ENCODE data around the gene GCH1. TPM values are rescaled to one million over a fixed set of nuclear protein-coding genes. Genes with fewer than 3 reads are reported as not detected.

Gene GCH1
- total RNA-seq, 4 donors from 2014 or later = 1.5 to 6.8 (median 1.7) TPM

DNA sequence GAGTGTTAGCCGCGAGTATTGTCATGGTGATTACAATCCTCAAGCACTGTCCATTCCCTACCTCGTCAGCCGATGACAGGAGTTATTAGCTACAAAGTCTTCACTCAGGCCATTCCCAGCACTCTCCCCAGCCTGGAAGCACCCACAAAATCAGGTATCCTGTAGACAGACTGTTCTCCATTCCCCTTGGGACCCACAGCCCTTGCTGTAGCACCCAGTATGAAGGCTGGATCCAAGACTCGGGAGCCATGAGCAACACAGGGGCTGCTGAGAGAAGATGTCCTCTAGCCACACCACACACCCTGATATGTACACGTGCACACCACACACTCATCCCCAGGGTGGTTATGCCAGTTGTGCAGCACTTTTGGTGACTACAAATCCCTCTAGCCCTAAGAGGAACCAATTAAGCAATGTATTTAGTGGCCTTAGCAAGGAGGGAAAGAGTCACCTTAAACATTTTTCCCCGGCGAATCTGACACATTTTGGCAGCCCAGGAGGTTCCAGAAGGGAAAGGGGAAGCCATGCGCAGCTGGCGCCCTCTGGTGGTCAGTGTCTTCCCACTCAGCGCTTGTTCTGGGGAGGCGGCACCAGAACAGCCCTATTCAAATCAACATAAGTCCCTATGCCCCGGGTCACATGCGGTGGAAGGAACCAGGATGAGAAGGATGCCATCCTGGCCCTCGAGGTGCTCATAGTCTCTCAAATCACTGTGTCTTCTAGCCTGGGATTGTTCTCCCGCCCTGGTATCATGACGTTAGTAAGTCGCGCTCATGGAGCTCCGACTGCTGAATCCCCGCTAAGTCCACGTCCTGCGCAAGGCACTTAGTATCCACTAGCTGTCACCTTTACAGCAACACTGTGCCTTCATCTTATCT lies 96.9 kb downstream of the GCH1 start:
- no peak for TF ChIP-seq POLR2A (IDR thresholded peaks at IDR 0.05; ENCODE audit: low read depth)
- TF ChIP-seq EP300 (IDR thresholded peaks at IDR 0.05) = no peak
- TF ChIP-seq CTCF (IDR thresholded peaks at IDR 0.05) = peak; percentile 85 to 96 (median 93)
- peak; percentile 15 to 43 for TF ChIP-seq POLR2AphosphoS5 (IDR thresholded peaks at IDR 0.05)
- 31% methylated on average over 14 of the region's 23 CpGs for WGBS
- intact Hi-C loops (cut with DNase I) = loop anchor here (10.0 kb wide), 2 partner anchors 89 to 241 kb away; partner anchors contain the start of gene SAMD4A

GRCh38 chr14:54805070-54805444 lies 97.6 kb downstream of the GCH1 start:
- H3K36me3 ChIP-seq = no peaks in the 10 kb centered on the region
- peaks cover 0 to 13% (median 10%) of the 10 kb centered on the region in 4 donors for H3K4me1 ChIP-seq
- TF ChIP-seq CTCF (IDR thresholded peaks at IDR 0.05) = no peak
- no peak for TF ChIP-seq POLR2AphosphoS5 (IDR thresholded peaks at IDR 0.05)
- TF ChIP-seq POLR2A (IDR thresholded peaks at IDR 0.05; ENCODE audit: low read depth) = no peak
- TF ChIP-seq EP300 (IDR thresholded peaks at IDR 0.05) = no peak
- WGBS = 71% methylated on average over 6 of the region's 6 CpGs
- H3K4me3 ChIP-seq = no peak overlapping the region
- no peaks in the 10 kb centered on the region for H3K27me3 ChIP-seq
- intact Hi-C loops (cut with DNase I) = loop anchor here (10.0 kb wide), 2 partner anchors 90 to 240 kb away; partner anchors contain the start of gene SAMD4A
- H3K27ac ChIP-seq (replicated peaks in 1 of 4) = no peak overlapping the region
- no peak for DNase-seq (ENCODE audit: extremely low spot score)
- H3K9me3 ChIP-seq = no peaks in the 10 kb centered on the region

More for the DNA sequence above, 96.9 kb downstream of the GCH1 start:
- H3K4me3 ChIP-seq = peak overlapping the region in 3 of 4 donors; percentile 8 to 21 (median 9)
- H3K36me3 ChIP-seq = no peaks in the 10 kb centered on the region
- H3K4me1 ChIP-seq = peaks cover 0 to 13% (median 10%) of the 10 kb centered on the region in 4 donors
- no peaks in the 10 kb centered on the region for H3K27me3 ChIP-seq
- H3K27ac ChIP-seq (replicated peaks in 1 of 4) = no peak overlapping the region
- no peaks in the 10 kb centered on the region for H3K9me3 ChIP-seq
- peak; percentile 96 for DNase-seq (ENCODE audit: extremely low spot score)

DNA sequence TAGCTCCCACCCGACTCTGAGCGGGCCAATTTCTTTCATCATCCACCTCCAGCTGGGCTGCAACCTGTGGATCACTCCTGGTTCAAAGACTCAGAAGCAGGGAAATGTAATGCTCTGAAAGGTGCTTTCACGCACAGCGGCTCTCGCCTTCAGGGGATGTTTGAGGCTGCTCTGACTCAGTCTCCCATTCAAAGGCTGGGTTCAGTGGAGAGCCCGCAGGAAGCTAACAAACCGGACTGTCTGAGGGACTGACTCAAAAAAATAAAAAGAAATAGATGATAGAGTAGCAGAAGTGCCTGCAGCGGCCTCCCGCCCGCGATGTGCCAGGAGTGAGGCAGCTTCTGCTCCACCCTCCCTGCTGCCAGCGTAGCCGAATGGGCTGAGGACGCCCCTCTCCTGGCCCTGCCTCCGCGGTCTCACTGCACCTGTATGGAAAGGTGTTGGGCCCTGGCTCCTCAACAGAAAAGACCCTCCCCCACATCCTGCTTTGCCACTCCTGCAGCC lies 98.0 kb downstream of the GCH1 start:
- intact Hi-C loops (cut with DNase I) = loop anchor here (10.0 kb wide), 2 partner anchors 90 to 240 kb away; partner anchors contain the start of gene SAMD4A
- WGBS = 85% methylated on average over 16 of the region's 16 CpGs

DNA sequence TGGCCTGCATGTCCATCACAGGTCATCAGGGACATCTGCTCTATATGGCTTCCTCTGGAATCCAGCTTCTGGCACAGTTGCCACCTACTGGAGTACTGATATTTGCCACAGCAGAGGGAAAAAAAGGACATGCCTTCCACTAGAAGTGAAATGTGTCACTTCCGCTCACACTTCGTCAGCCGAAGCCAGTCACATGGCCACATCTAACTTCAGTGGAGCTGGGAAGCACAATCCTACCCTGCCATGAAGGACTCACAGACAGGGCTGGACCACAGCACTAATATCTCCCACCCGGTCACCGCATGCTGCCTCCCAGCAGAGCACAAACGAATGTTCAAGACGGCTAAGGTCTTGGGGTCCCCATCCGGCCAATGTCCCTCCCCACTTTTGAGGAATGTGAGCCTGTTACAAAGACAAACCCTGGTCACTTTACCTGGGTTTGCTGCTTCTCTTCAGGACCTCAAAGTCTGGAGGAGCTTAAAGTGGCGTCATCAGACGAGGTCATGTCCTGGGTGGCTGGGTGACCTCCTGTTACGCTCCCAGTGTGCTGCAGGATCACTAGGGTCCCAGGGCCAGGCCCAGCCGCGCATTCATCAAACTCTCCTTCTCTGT lies 98.6 kb downstream of the GCH1 start:
- Histone ChIP-seq H3K36me3 (no peaks in the 10 kb centered on the region), H3K4me1 (peaks cover 0 to 13% (median 10%) of the 10 kb centered on the region in 4 donors), H3K9me3 (no peaks in the 10 kb centered on the region), H3K4me3 (no peak overlapping the region), H3K27ac (replicated peaks in 1 of 4) (no peak overlapping the region), H3K27me3 (no peaks in the 10 kb centered on the region)
- no peak for DNase-seq (ENCODE audit: extremely low spot score)
- intact Hi-C loops (cut with DNase I) = loop anchor here (10.0 kb wide), 2 partner anchors 91 to 239 kb away; partner anchors contain the start of gene SAMD4A
- no peak for TF ChIP-seq POLR2A (IDR thresholded peaks at IDR 0.05; ENCODE audit: low read depth)
- no peak for TF ChIP-seq CTCF (IDR thresholded peaks at IDR 0.05)
- TF ChIP-seq POLR2AphosphoS5 (IDR thresholded peaks at IDR 0.05) = no peak
- no peak for TF ChIP-seq EP300 (IDR thresholded peaks at IDR 0.05)
- WGBS = 91% methylated on average over 13 of the region's 13 CpGs

More for the DNA sequence above, 98.0 kb downstream of the GCH1 start:
- H3K36me3 ChIP-seq = no peaks in the 10 kb centered on the region
- H3K27me3 ChIP-seq = no peaks in the 10 kb centered on the region
- DNase-seq (ENCODE audit: extremely low spot score) = no peak
- no peak overlapping the region for H3K27ac ChIP-seq (replicated peaks in 1 of 4)
- no peak for TF ChIP-seq EP300 (IDR thresholded peaks at IDR 0.05)
- no peak for TF ChIP-seq CTCF (IDR thresholded peaks at IDR 0.05)
- TF ChIP-seq POLR2AphosphoS5 (IDR thresholded peaks at IDR 0.05) = no peak
- no peak for TF ChIP-seq POLR2A (IDR thresholded peaks at IDR 0.05; ENCODE audit: low read depth)
- peaks cover 0 to 13% (median 10%) of the 10 kb centered on the region in 4 donors for H3K4me1 ChIP-seq
- no peak overlapping the region for H3K4me3 ChIP-seq
- H3K9me3 ChIP-seq = no peaks in the 10 kb centered on the region
